Stimulated activated CD4-positive, alpha-beta T cell treated with anti-CD3 and anti-CD28 coated beads, Interleukin-4, amount 100 ng/mL, for 4 hours (primary cell): ENCODE results near the gene CDC45.
"Not testable (repeated sequence)": the region's sequence is repeated elsewhere in the genome, so short reads cannot be mapped to it uniquely, and the experiment has no call there.

ENCODE experiments used
- DNase-seq, 2 experiments: peaks; one replicate each; pipeline ENCODE4 v3.0.0-alpha.2; 2020

Gene CDC45

GRCh38 chr22:19533857-19534256, 54.1 kb downstream of the CDC45 start:
- DNase-seq: no peak

DNA sequence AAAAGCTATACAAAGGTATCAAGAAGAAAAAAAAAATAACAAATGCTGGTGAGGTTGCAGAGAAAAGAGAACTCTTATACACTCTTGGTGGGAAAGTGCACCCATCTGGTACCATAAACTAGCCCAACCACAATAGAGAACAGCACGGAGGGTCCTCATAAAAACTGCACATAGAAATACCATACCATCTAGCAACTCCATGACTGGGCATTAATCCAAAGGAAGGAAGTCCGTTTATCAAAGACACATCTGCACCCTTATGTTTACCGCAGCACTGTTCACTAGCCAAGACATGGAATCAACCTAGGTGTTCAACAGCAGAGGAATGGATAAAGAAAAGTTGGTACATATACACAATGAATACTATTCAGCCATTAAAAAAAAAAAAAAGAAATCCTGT, 55.3 kb downstream of the CDC45 start:
- DNase-seq: no peak

GRCh38 chr22:19536564-19536963, 56.8 kb downstream of the CDC45 start:
- DNase-seq: no peak

- DNase-seq: no peak
Observed at GRCh38 chr22:19537941-19538488, 58.3 kb downstream of the CDC45 start.

- no peak for DNase-seq
Observed at GRCh38 chr22:19540394-19540793, 60.7 kb downstream of the CDC45 start.

DNA sequence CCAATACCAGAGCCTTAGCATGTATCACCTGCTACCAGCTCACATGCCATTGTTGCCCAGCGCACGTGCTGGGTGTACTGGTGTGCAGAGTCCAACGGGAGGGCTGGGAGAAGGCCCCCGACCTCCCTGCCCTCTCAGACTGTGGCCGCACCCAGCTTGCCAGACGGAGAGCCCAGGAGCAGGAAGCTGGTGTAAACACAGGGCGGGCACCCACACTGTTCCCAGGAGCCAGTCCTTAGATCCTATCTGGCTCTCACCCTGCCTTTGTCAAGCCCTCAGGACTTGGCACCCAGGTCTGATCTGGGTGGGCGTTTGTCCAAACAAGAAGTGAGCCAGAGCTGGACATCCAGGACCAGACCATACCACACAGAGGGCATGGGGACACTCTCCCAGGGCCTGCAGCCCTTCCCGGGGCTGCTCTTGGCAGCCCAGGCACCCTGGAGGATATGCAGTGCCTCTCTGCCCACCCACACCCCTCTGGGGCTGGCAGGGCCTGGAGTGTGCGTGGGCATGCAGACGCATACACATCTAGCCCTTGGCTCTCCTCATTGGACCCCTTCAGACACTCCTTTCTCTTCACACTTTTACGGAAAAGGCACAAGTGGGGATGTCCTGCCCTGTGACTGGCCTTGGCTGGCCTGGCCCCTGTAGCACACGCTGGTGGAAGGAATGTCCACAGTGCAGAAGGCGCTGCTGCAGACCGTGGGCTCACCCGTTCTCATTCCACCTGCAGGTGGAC, 64.4 kb downstream of the CDC45 start:
- no peak for DNase-seq

GRCh38 chr22:19545935-19546207, 66.2 kb downstream of the CDC45 start:
- DNase-seq: no peak

- DNase-seq: no peak
Observed at GRCh38 chr22:19546680-19547079, 67.0 kb downstream of the CDC45 start.

- DNase-seq: no peak
Observed at GRCh38 chr22:19547620-19548019, 67.9 kb downstream of the CDC45 start.

- DNase-seq: not testable (repeated sequence)
Observed at GRCh38 chr22:19548427-19548826, 68.7 kb downstream of the CDC45 start.

DNA sequence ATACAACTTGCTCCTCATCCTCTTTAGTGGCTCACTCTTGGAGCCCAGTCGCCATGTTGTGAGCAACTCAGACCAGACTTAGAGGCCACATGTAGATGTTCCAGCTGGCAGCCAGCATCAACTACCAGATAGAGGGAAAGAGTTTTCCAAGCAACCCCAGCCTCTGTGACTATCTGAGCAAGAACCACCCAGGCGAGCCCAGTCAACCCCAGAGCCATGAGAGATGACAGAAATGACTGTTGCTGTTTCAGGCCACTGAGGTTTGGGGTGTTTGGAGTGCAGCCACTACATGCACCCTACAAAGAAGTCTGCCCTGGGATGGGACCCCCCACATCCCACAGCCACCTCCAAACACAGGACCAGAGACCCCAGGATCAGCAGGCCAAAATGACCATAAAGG, 69.2 kb downstream of the CDC45 start:
- DNase-seq: no peak

GRCh38 chr22:19549428-19549827, 69.7 kb downstream of the CDC45 start:
- DNase-seq: no peak

GRCh38 chr22:19550382-19550781, 70.7 kb downstream of the CDC45 start:
- DNase-seq: no peak

- no peak for DNase-seq
Observed at GRCh38 chr22:19553201-19553600, 73.5 kb downstream of the CDC45 start.

GRCh38 chr22:19554834-19555404, 75.2 kb downstream of the CDC45 start:
- no peak for DNase-seq

GRCh38 chr22:19555651-19556050, 75.9 kb downstream of the CDC45 start:
- DNase-seq: no peak

- no peak for DNase-seq
Observed at GRCh38 chr22:19556963-19557545, 77.3 kb downstream of the CDC45 start.

DNA sequence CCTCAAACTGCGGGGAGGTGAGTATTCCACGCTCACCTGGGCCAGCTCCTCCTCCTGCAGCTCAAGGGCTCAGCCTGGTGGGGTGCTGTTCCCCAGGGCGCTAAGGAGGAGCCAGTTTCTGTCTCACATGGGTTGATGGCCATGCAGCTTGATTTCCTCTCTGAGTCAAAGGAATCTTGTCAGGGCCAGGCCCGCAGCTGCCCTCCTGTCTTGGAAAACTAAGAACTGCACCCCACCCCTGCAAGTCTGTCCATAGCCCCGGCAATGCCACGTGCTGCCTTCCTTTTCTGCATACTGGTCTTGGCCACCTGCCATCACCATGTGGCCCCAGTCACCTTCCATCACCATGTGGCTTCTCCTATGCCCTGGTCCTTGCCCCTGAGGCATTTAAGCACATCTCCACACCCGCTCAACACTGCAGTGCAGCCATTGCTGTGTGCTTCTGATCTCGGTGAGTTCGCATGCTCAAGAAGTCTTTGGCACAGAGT, 79.6 kb downstream of the CDC45 start:
- no peak for DNase-seq

DNA sequence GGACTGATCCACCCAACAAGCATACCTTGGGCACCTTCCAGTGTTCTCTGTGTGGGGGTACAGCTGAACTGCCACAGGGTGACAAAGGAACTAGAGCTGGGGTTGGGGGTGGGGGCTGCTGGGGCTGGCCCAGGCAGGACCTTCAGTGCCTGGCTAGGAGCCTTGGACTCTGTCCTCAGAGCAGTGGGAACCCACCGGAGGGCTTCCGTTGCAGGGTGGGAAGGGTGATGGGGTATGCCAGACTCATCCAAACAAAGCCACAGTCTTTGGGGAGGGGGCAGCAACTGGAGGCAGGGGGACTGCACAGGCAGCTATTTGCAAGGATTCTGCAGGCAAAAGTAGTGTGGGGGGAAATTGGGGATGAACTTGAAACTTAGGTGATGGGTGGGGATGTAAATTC, 80.2 kb downstream of the CDC45 start:
- no peak for DNase-seq

DNA sequence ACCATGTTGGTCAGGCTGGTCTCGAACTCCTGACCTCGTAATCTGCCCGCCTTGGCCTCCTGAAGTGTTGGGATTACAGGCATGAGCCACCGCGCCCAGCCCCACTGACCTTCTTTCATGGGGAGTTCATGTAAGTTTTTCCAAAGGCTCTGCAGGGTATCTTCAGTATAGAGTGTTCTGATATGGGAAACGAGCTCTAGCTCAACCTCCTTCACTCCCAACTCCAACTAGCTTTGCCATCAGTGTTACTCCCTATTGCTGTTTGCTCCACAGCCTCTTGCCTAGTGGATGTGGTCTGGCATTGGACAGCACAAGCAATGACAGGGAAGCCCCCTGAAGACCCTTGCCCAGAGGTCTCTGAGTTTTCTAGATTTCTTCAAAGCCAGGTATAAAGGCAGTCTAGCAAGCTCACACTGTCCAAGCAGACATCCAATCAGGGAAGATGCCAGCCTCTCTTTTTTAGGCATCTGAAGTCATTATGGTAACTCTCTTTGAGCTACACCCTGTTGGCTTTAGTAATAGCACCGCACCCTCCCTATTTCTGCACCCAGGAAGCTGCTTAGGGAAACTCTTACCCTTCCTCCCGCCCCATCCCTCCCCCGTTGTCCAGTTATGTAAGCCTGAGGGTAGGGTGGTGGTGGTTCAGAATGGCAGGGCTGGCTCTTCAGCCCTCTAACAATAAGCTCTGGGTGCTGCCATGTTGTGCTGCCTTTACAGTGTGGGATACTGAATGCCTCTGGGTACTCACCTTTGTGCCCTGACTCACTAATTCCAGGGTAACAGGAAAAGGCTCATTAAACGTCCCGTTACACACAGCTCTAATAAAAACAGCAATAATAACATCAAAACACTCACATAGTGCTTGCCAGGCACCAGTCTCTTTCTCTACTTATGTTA, 85.9 kb downstream of the CDC45 start:
- no peak for DNase-seq

DNA sequence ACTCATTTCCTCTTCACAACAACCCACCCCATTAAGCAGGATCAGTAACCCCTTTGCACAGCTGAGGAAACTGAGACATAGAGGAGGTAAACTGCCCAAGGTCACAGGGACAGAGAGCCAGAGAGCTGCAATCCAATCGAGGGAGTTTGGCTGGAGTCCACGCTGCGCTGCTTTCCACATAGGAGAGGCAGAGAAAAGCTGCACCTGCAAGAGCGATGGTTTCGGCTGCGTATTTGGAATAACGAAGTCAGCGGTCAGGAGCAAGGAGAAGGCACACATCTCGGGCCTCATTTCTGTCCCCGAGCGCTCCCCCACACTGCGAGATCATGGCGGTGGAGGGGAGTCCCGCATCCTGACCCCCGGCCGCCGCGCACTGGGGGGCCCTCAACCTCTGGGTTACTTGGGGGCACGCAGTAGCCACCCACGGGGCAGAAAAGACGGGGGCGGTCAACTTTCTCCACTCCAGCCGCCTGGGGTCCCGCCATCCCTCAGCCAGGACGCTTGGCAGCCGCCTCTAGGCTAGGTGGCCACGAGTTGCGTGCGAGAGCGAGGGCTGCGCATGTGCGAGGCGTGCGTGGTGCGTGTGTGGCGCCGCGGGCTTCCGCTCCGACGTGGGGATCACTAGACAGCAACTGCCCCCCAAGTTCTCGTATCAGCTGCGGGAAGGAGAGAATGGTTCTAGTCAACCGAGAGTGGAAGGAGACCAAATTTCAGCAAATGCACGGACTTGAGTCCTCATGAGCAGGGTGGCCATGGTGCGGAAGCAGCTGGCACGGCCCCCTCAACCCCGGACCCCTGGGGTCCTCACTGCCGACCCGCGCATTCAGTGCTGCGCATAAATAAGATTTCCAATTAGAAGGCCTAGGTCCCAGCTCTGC, 86.8 kb downstream of the CDC45 start:
- no peak for DNase-seq
